GM12892 (cell line): ENCODE results near the gene MRPL17.

Experiments
- DNase-seq: peaks from one replicate; pipeline ENCODE4 v3.0.0; 2011; ENCODE audit not compliant: insufficient read length
- FAIRE-seq: peaks from 2 replicates; lab custom pipeline; 2011; peaks lifted over from hg19 to GRCh38; lab: Jason Lieb, UNC
- POLR2A ChIP-seq: IDR thresholded peaks from 2 replicates; pipeline ENCODE4 v1.6.1; 2011; ENCODE audit warnings: low read depth, low read length, control low read depth
- POLR2AphosphoS5 ChIP-seq: IDR thresholded peaks from 2 replicates; pipeline ENCODE4 v1.6.1; 2011; ENCODE audit warnings: low read depth, low read length, control low read depth
- TAF1 ChIP-seq: IDR thresholded peaks from 2 replicates; pipeline ENCODE4 v1.6.1; 2011; ENCODE audit warnings: low read depth, mild to moderate bottlenecking, control low read depth, low read length, borderline replicate concordance

The MRPL17 gene

GRCh38 chr11:6633422-6634408 is 49.4 kb downstream of the MRPL17 start:
- TF ChIP-seq TAF1 = no peak
- TF ChIP-seq POLR2A = no peak
- no peak for TF ChIP-seq POLR2AphosphoS5
- peak; percentile 51 for FAIRE-seq
- DNase-seq = no peak

GRCh38 chr11:6632116-6633073 is 50.7 kb downstream of the MRPL17 start:
- TF ChIP-seq TAF1 (no peak), POLR2AphosphoS5 (no peak), POLR2A (no peak)
- DNase-seq (no peak), FAIRE-seq (no peak)

GRCh38 chr11:6631361-6631890 is 51.7 kb downstream of the MRPL17 start:
- TF ChIP-seq TAF1 (no peak), POLR2AphosphoS5 (no peak), POLR2A (no peak)
- DNase-seq (no peak), FAIRE-seq (no peak)

- FAIRE-seq = no peak
- TF ChIP-seq POLR2AphosphoS5 (no peak), POLR2A (no peak), TAF1 (no peak)
- no peak for DNase-seq
Observed at GRCh38 chr11:6630632-6631291, 52.4 kb downstream of the MRPL17 start.
